ENCODE data around the gene VPS8. TPM values are rescaled to one million over a fixed set of nuclear protein-coding genes. Genes with fewer than 3 reads are reported as not detected.

The VPS8 gene
- total and polyA plus RNA-seq, 2 of the 8 experiments (the other 6 are each of a cell fraction or from before 2014, with no cell fraction given): 13.0 to 41.0 TPM

DNA sequence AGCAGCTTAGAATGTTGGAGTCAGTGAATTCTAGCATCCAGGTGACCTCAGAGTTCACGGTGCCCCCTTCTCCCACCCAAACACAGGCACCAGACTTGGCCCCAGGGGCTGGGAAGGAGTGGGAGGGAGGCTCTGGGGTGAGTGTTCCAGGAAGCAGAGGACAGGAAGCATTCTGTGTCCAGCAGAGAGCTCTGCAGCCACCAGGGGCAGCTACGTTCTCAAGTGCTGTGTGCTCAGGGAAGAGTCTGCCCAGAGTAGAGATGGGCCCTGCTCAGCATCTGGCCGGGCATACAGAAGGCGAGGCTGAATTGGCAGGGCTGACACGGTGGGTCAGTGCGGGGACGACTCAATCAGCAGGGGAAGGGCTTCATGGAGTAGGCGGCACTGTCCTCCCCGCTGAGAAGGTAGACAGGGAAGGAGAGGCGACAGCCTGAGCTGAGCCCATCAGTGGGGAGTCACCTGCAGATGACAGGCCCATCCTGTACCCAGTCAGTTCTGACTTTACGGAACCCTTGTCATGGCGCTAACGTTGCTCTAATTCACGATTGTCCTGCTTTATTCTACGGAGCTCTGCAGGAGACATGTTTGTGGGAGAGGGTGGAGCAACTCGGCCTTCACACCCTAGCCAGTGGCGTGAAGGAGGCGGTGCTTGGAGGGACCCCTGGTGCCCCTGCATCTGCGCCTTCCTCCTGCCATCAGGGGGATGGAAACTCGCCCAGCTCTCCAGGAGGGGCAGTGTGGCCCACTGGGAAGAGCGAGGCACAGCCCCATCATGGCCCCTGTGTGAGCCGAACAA is 258.7 kb downstream of the VPS8 start:
- Histone ChIP-seq H2BK120ac (replicated peaks; ENCODE audit: low read depth, low read length) (no peak overlapping the region), H2BK20ac (ENCODE audit: low read length) (no peak overlapping the region), H4K20me1 (replicated peaks in 1 of 2; ENCODE audit: control insufficient read depth in 1 of 2, insufficient read depth in 2 of 2, low read length in 2 of 2) (no peaks in the 10 kb centered on the region), H2AFZ (ENCODE audit: low read length) (0 out of 2 replicates have a peak overlapping the region, but pooled peaks have one; percentile 9), H3K79me1 (ENCODE audit: low read depth, low read length) (no peaks in the 10 kb centered on the region), H3K36me3 (ENCODE audit: control insufficient read depth in 2 of 4, insufficient read depth in 4 of 4, low read length in 3 of 4) (no peaks in the 10 kb centered on the region), H2AK5ac (ENCODE audit: low read depth, low read length) (no peak overlapping the region), H2BK15ac (ENCODE audit: low read length) (no peak overlapping the region; the same call in 1 of the 2 replicates), H4K91ac (replicated peaks; ENCODE audit: insufficient read length, low read length) (peak overlapping the region; percentile 20), H3K9me3 (ENCODE audit: insufficient read depth in 2 of 2, low read depth in 1 of 2, low read length in 1 of 2) (no peaks in the 10 kb centered on the region), H3K9ac (replicated peaks in 1 of 4; ENCODE audit: extremely low read depth in 1 of 4, low read depth in 3 of 4, low read length in 3 of 4) (no peak overlapping the region), H2BK12ac (ENCODE audit: low read depth, low read length) (peak overlapping the region; percentile 71; the same call in 1 of the 2 replicates), H3K4me3 (ENCODE audit: extremely low read depth in 1 of 4, insufficient read depth in 2 of 4, low read depth in 3 of 4, low read length in 4 of 4) (no peak overlapping the region), H4K8ac (ENCODE audit: extremely low read depth, insufficient read depth, low read length) (peak overlapping the region; percentile 38; the same call in 1 of the 2 replicates), H2BK5ac (ENCODE audit: low read depth, low read length) (0 out of 2 replicates have a peak overlapping the region, but pooled peaks have one; percentile 22), H3K4me1 (replicated peaks in 1 of 4; ENCODE audit: control insufficient read depth in 3 of 4, insufficient read depth in 4 of 4, low read length in 3 of 4) (peaks cover 0 to 12% (median 6%) of the 10 kb centered on the region in 4 experiments; a peak in 6 of 7 replicates), H3K18ac (ENCODE audit: extremely low read depth, low read length) (peak overlapping the region; percentile 60; the same call in 1 of the 2 replicates), H3K23me2 (ENCODE audit: low read depth, low read length) (no peaks in the 10 kb centered on the region), H3K79me2 (ENCODE audit: control insufficient read depth in 1 of 2, insufficient read depth in 2 of 2, low read length in 2 of 2) (no peaks in the 10 kb centered on the region), H3K56ac (replicated peaks; ENCODE audit: insufficient read length, low read depth, low read length) (no peak overlapping the region), H3K14ac (ENCODE audit: insufficient read length) (no peak overlapping the region), H3K23ac (ENCODE audit: insufficient read length) (no peak overlapping the region), H3K27me3 (replicated peaks in 1 of 4; ENCODE audit: control insufficient read depth in 3 of 4, extremely low read depth in 1 of 4, insufficient read depth in 3 of 4, low read length in 3 of 4) (no peaks in the 10 kb centered on the region), H3K27ac (ENCODE audit: low read depth, low read length) (no peak overlapping the region), H3K4ac (replicated peaks; ENCODE audit: insufficient read length, low read depth, low read length) (no peak overlapping the region), H3K4me2 (ENCODE audit: insufficient read depth in 1 of 2, low read depth in 2 of 2, low read length in 2 of 2) (no peak overlapping the region), H4K5ac (ENCODE audit: insufficient read length, low read depth, low read length) (no peak overlapping the region)
- FAIRE-seq (no peak), DNase-seq (ENCODE audit: low read depth in 1 of 2, low spot score in 2 of 2) (peak in 1 of 2 experiments; percentile 64)
- WGBS, 2 experiments (ENCODE audit: extremely low coverage in 1 of 2, insufficient coverage in 1 of 2, insufficient read length in 1 of 2, insufficient replicate concordance in 2 of 2, low coverage in 1 of 2, low lambda C conversion rate in 2 of 2, missing lambda C conversion rate in 1 of 2): 82% methylated on average over 22 of the region's 22 CpGs; no CpG with 5 or more reads in 1 of the 2 experiments
- TF ChIP-seq, protein P1, sequence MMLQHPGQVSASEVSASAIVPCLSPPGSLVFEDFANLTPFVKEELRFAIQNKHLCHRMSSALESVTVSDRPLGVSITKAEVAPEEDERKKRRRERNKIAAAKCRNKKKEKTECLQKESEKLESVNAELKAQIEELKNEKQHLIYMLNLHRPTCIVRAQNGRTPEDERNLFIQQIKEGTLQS (IDR thresholded peaks at IDR 0.05; ENCODE audit: insufficient read depth, low read depth, low read length): no peak
- TF ChIP-seq RBBP5 (IDR thresholded peaks at IDR 0.05; ENCODE audit: borderline replicate concordance, low read depth, low read length) (no peak), RAD21 (IDR thresholded peaks at IDR 0.05 in 1 of 2, conservative IDR thresholded peaks at IDR 0.05 in 1 of 2; ENCODE audit: low read depth in 2 of 2, low read length in 2 of 2) (peak; percentile 59 to 70), BRCA1 (IDR thresholded peaks at IDR 0.05; ENCODE audit: low read depth, low read length) (no peak), CBX5 (IDR thresholded peaks at IDR 0.05; ENCODE audit: low read depth, low read length) (no peak), CTCF (IDR thresholded peaks at IDR 0.05; ENCODE audit: control extremely low read depth in 1 of 3, insufficient read depth in 1 of 3, low read depth in 1 of 3, low read length in 3 of 3) (peak; percentile 67 to 80 (median 75))
- ChIA-PET CTCF (ENCODE audit: partially characterized antibody) (interaction anchor here (0.6 to 10.4 kb wide), 39 partner anchors 8 to 254 kb away, joined by 3 to 97 read pairs (median 5); partner anchors contain the start of gene C3orf70), POLR2A (ENCODE audit: partially characterized antibody) (interaction anchor here (0.6 to 1.0 kb wide), 3 partner anchors 25 to 105 kb away, joined by 3 read pairs; no protein-coding TSS in a partner anchor)
